ENCODE data around the gene KRTAP4-16.
"Not testable (repeated sequence)": the region's sequence is repeated elsewhere in the genome, so short reads cannot be mapped to it uniquely, and the experiment has no call there.

GRCh38 chr17:41055130-41055529 is 46.9 kb downstream of the KRTAP4-16 start, which contains the start of gene KRTAP2-2:
- TF ChIP-seq CTCF (conservative IDR thresholded peaks at IDR 0.05; ENCODE audit: low read length); EZH2phosphoT487 (IDR thresholded peaks at IDR 0.05; ENCODE audit: borderline replicate concordance): not testable (repeated sequence)

All from Loucy (cell line).